ENCODE data around the gene AGK. TPM values are rescaled to one million over a fixed set of nuclear protein-coding genes. Genes with fewer than 3 reads are reported as not detected.
"Not testable (repeated sequence)": the region's sequence is repeated elsewhere in the genome, so short reads cannot be mapped to it uniquely, and the experiment has no call there.

The AGK gene
- total RNA-seq, 1 donor from 2014 or later = 15.3 TPM

DNA sequence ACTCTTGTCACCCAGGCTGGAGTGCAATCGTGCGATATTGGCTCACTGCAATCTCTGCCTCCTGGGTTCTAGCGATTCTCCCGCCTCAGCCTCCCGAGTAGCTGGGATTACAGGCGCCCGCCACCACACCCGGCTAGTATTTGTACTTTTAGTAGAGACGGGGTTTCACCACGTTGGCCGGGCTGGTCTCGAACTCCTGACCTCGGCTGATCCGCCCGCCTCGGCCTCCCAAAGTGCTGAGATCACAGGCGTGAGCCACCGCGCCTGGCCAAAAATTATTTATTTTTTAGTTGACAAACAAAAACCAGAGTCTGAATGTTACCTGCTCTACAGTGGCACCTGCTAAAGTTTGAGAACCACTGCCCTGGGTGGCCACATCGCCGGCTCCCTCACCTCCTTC lies 96.5 kb downstream of the AGK start:
- not testable (repeated sequence) for DNase-seq (ENCODE audit: low read depth in 2 of 2)

GRCh38 chr7:141648276-141649114 lies 97.3 kb downstream of the AGK start:
- peak in 1 of 2 donors; percentile 69 for DNase-seq (ENCODE audit: low read depth in 2 of 2)

- DNase-seq (ENCODE audit: low read depth in 2 of 2) = no peak
Measured at GRCh38 chr7:141649137-141649864, 98.1 kb downstream of the AGK start.

DNA sequence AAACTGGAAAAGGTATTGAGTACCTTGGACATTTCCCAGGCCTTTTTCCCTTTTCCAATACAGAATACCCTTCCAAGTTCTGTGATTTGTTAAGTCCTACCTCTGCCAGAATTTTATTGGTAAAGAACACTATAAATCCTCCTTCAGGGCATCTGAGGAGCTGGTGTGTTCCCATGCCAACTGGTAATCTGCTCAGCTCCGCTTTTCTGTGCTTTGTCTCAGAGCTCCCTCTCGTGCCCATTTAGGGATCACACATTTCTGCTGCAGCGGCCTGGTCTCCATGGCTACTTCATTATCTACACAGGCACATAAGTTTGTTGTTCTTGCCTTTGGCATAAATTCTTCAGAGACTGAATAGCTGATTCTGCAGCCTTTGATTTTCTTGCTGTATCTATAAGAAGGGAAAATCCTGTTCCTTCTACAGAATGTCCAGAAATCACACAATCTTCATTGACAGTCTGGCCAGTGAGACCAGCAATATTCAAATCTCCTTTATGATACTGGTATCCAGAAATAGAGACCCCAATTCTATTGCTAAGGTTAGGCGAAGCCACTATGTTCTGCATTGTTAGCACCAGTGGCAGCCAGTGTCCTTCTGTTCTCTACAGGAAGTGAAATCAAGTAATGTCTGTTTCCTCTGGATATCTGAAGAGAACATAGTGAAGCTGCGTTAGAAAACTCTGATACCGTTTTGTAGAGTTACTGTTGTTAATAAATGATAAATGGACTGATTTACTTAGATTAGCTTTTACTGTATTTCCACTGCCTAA lies 98.8 kb downstream of the AGK start:
- peak; percentile 87 to 90 for DNase-seq (ENCODE audit: low read depth in 2 of 2)

GRCh38 chr7:141651417-141651816 lies 100.2 kb downstream of the AGK start:
- no peak for DNase-seq (ENCODE audit: low read depth in 2 of 2)

DNA sequence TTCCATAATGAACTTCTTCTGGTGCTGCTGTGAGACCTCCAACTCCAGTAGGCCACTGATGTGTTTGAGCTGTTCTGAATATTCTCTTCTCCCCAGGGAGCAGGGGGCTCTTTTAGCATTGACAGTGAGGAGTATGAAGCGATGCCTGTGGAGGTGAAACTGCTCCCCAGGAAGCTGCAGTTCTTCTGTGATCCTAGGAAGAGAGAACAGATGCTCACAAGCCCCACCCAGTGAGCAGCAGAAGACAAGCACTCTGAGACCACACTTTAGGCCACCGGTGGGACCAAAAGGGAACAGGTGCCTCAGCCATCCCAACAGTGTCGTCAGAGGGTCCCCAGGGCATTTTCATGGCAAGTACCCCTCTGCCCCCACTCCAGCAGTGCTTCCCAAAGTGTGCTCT lies 101.5 kb downstream of the AGK start:
- no peak for DNase-seq (ENCODE audit: low read depth in 2 of 2)

- peak; percentile 89 to 93 for DNase-seq (ENCODE audit: low read depth in 2 of 2)
Measured at GRCh38 chr7:141654551-141654950, 103.3 kb downstream of the AGK start.

DNA sequence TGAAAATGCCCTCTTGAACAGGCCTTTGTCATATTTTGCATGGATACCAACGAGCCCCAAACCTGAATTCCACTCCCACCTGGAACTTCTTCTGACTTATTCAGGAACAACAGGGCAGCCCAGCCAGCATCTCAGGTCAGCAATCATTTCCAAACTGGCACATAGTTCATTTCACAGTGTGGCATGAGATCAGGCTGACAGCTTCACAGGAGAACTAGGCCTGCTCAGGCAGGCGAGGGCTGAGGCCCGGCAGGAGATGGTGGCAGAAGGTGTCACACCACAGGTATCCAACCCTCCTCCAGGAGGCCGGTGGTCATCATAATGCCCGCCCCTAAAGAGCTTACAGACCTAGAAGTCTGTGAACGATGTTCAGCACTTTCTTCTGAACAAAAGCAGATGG lies 108.3 kb downstream of the AGK start:
- no peak for DNase-seq (ENCODE audit: low read depth in 2 of 2)

DNA sequence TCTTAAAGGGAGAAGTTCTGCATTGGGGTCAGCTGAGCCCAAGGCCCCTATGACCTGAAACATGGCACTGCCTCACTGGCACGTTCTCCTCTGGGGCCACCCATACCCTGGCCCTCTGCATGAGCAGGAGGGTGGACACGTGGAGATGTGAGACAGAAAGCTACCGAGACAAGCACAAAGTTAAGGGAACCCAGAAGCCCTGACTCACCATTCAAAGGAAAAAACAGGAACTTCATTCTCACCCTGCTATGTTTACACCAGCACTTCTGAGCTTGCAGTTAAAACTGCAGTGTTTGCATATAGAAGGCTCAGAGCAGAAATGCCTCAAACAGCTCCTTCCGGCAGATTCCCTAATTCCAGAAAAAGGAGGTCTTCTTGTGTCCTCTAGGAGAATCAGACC lies 109.0 kb downstream of the AGK start:
- DNase-seq (ENCODE audit: low read depth in 2 of 2) = peak in 1 of 2 donors; percentile 88

DNA sequence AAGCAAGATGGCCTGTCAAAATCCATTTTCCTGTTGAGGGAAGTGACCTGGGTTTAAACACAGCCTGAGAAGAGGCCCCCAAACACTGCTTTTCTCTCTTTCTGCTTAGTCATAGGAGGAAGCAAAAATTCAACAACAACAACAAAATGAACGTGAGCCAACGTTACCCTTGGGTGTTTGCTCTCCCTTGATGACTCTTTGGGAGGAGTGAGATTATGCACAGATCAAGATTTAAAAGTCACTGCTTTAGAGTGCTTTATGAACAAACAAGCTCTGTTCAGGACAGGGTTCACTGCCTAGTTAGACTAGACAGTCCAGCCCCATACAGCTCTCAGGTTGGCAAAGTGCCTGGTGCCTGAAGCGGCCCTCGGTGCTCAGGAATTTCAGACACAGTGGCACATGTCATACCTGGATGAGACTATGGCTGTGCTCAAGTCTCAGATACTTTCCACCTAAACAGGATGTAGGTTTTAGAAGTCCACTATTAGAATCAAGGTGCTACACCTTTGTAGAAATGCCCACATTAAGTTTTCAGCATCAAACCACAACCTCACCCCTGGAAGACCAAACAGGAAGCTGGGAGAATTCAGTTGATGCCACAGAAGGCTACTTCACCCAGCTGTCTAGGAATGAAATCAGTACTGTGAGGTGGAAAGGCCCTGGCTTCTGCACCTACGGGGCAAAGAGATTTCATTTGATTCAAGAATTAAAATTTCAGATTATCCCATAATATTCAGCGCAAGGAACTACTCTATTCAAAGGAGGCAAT lies 112.1 kb downstream of the AGK start:
- DNase-seq (ENCODE audit: low read depth in 2 of 2) = peak; percentile 74 to 86

GRCh38 chr7:141664450-141664849 lies 113.2 kb downstream of the AGK start:
- DNase-seq (ENCODE audit: low read depth in 2 of 2) = no peak

- no peak for DNase-seq (ENCODE audit: low read depth in 2 of 2)
Measured at GRCh38 chr7:141665208-141666035, 114.2 kb downstream of the AGK start.

DNA sequence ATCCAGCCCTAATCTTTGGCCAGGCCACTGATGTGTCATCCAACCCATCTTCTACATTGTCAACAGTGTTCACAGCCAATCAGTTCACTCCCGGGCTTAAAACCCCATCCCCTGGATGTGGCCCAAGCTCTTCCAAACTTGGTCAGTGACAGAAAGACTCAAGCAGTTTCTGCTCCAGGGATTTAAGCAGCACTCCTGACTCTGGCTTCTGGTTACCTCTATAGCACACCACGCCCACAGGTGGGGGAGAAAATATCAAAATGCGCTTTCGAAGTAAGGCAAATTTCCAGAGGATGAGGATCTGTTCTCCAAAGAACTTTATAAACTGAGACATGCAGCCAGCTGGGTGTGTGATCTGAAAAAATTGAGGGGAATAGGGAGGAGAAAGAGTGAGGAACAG lies 114.9 kb downstream of the AGK start:
- DNase-seq (ENCODE audit: low read depth in 2 of 2) = no peak

DNA sequence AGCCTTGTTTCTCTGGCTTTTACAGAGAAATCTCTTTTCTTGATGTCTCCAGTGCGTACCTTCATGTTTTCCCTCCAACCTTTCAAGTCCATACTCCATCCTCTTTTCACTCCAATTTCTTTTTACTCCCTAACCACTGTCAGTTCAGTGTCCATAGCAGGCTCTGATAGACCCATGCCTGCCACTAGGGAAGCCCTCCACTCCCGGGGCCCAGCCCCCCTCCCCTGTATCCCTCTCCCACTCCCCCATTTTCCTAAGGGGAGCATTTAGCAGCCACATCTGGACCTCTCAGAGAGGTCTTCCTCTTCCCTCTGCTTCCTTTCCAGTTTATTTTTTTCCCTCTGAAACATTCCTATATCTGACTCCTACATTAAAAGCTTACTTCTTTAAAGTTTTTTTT lies 117.6 kb downstream of the AGK start:
- DNase-seq (ENCODE audit: low read depth in 2 of 2) = no peak

GRCh38 chr7:141671705-141672496 lies 120.7 kb downstream of the AGK start:
- no peak for DNase-seq (ENCODE audit: low read depth in 2 of 2)

GRCh38 chr7:141673346-141673745 lies 122.1 kb downstream of the AGK start:
- no peak for DNase-seq (ENCODE audit: low read depth in 2 of 2)

DNA sequence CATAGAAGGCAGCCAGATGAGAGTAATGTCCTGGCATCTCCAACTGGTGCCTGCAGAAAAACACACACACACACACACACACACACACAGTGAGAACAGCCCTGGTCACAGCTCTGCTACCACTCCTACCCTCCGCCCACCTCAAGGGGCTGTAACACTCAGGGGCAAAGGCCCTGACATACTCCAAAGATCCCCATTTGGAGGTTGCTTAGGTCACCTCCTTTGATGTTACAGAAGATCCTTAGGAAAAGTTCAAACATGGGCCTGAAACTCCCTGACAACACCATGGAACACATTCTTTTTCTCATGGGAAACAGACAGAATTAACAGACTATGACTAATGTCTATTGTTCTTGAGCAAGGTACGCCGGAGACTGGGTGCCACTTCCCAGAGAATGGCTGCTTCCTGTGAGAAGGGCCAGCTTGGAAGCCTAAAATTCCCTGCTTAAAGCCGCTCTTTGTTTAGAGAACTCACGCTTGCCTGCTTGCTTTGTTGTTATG lies 123.0 kb downstream of the AGK start:
- peak; percentile 92 to 97 for DNase-seq (ENCODE audit: low read depth in 2 of 2)

DNA sequence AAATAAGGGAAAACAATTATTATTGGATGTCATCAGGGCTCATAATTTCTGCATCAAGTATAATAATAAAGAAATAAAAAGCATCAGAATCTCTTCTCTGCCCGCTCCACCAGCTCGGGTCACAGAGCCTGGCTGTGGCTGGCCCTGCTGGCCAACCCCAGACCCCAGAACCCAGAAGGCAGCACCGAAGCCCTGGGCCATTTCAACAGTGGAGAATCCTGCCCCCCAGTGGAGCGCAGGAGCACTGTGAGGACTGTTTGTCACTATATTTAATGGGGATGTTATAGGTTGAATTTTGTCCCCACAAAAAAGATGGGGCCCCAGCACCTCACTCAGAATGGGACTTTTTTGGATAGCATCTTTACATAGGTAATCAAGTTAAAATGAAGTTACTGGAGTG lies 123.5 kb downstream of the AGK start:
- peak in 1 of 2 donors; percentile 85 for DNase-seq (ENCODE audit: low read depth in 2 of 2)

Data from lung microvascular endothelial cell (primary cell).